COLO829 (cell line): ENCODE measurements around the gene WSCD2.

Experiments used
- DNase-seq: peaks from one replicate; pipeline ENCODE4 v3.0.0; 2012; ENCODE audit warnings: low spot score

WSCD2 gene

DNA sequence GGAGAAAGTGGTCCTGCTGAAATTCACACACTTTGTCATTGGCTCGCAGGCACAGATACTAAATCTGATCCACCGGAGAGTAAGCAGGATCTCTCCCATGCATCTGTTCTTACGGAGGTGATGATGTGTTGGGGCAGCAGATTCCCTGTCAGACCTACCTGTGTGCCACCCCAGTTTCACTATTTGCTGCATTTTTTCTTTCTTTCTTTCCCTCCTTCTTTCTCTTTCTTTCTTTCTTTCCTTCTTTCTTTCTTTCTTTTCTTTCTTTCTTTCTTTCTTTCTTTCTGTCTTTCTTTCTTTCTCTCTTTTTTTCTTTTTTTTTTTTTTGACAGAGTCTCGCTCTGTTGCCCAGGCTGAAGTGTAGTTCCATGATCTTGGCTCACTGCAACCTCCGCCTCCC, 37.4 kb downstream of the WSCD2 start:
- DNase-seq: no peak

GRCh38 chr12:108167974-108168373, 38.9 kb downstream of the WSCD2 start:
- no peak for DNase-seq

GRCh38 chr12:108169708-108170107, 40.6 kb downstream of the WSCD2 start:
- no peak for DNase-seq

- no peak for DNase-seq
Measured at GRCh38 chr12:108170164-108170563, 41.1 kb downstream of the WSCD2 start.

GRCh38 chr12:108172033-108172432, 42.9 kb downstream of the WSCD2 start:
- DNase-seq: no peak

- DNase-seq: no peak
Measured at GRCh38 chr12:108173160-108173559, 44.1 kb downstream of the WSCD2 start.

- DNase-seq: no peak
Measured at GRCh38 chr12:108173892-108174291, 44.8 kb downstream of the WSCD2 start.

DNA sequence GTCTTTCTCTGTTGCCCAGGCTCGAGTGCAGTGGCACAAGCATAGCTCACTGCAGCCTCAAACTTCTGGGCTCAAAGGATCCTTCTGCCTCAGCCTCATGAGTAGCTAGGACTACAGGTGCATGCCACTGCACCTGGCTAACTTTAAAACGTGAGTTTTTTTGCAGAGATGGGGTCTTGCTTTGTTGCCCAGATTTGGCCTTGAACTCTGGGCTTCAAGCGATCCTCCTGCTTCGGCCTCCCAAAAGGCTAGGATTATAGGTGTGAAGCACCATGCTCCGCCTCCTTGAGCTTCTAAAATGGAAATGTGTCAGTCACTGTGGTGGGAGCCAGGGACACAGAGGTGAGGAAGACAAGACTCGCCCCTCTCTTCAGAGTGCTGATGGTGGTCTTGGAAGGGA, 45.6 kb downstream of the WSCD2 start:
- no peak for DNase-seq

GRCh38 chr12:108175310-108175709, 46.2 kb downstream of the WSCD2 start:
- DNase-seq: no peak

DNA sequence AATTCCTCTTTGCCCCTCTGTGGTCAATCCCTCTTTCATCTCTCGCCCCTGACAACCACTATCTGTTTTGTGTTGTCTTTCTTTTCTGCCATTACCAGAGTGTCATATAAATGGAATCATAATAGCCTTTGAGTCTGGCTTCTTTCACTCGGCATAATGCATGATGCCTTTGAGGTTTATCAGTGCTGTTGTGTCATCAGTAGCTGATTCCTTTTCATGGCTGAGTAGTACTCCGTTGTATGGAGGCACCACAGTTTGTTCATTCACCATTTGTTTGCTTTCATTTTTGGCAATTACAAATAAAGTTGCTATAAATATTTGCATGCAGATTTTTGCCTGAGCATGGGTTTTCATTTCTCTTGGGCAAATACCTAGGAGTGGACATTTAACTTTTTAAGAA, 47.2 kb downstream of the WSCD2 start:
- no peak for DNase-seq

- no peak for DNase-seq
Measured at GRCh38 chr12:108177131-108177530, 48.0 kb downstream of the WSCD2 start.

- DNase-seq: no peak
Measured at GRCh38 chr12:108179305-108179704, 50.2 kb downstream of the WSCD2 start.

- DNase-seq: no peak
Measured at GRCh38 chr12:108180255-108181094, 51.4 kb downstream of the WSCD2 start.

DNA sequence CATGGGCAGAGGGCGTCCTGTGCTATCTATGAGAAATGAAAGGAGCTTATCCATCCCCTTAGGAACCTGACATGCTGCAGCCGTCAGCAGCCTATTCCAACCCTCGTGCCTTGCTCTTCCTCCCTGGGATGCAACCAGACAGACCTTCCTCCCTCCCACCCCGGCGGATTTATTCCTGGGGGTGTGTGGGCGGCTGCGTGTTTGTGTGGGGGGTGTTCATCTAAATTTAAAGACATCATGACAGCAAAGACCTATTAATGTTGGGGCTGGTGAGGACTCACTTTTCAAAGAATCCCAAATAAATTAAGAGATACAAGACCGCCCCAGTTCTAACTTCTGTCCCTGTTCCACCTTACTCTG, 52.0 kb downstream of the WSCD2 start:
- no peak for DNase-seq

GRCh38 chr12:108182096-108182495, 53.0 kb downstream of the WSCD2 start:
- DNase-seq: no peak

- no peak for DNase-seq
Measured at GRCh38 chr12:108185002-108185401, 55.9 kb downstream of the WSCD2 start.

GRCh38 chr12:108187831-108188230, 58.7 kb downstream of the WSCD2 start:
- DNase-seq: no peak

DNA sequence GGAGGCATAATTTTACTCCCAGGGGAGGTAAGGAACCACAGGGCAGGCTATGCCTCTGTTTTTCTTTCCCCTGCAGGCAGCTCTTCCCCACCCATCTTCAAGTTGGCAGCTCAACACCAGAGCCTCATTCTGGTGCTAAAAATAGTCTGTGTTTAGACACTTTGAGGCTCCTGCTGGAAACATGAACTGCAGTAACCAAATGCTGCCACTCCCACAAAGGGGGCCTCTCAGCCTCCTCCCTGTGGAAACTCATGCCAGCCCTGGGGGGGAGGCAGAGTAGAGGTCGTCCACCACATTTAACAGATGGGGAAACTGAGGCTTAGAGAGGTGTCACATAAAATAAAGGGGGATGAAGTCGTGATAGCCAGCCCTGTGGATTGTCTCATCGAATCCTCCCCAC, 61.4 kb downstream of the WSCD2 start:
- no peak for DNase-seq

DNA sequence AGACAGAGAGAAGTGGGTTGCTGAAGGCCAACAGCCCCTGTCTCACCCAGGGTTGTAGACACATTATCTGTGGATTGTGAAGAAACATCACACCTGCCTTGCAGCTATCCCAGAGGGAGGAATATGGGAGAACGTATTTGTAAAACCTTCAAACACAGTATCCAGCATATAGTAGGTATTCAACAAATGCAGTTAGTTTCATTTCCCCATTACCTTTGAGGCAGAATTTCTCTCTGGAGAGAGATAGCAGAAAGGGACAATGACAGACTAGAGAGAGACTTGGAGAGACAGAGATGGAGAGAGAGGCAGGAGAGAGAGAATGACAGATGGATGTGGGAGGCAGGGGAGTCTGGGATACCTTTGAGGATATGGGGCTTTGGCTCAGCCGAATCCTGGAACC, 62.0 kb downstream of the WSCD2 start:
- no peak for DNase-seq

GRCh38 chr12:108191938-108192337, 62.9 kb downstream of the WSCD2 start:
- no peak for DNase-seq

GRCh38 chr12:108193493-108193892, 64.4 kb downstream of the WSCD2 start:
- DNase-seq: no peak

DNA sequence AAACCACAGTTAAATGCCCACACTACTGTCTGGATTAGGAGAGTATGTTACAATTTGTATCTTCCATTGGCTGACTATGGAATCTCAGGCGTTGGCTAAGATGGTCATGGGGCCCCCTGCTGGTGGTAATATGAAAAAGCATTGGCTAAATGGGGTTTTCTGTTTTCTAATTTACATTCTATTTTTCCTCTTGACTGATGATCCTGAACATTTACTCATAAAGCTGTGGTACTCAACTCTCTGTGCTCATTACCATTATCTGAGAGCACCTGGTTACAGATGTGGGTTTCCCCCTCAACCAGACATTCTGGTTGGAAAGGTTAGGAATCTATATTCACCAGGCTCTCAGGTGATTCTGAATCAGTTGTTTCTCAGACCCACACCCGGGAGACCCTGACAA, 64.8 kb downstream of the WSCD2 start:
- peak; percentile 61 for DNase-seq

DNA sequence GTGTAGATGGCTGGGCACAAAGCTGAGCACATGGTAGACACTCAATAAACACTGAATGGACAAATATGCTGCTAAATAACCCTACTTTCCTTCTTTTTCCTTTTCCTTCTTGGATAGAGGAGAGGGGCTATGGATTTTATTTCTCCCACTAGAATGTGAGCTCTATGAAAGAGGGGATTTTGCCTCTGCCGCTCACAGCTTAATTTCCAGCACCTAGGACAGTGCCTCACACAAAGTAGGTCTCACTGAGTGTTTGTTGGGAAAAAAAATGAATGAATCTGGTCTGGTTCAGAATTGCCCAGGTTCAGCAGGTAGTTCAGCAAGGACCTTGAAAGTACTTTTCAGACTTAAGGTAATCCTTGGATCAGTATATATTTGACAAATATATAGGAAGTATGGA, 65.5 kb downstream of the WSCD2 start:
- no peak for DNase-seq

- no peak for DNase-seq
Measured at GRCh38 chr12:108196319-108196718, 67.2 kb downstream of the WSCD2 start.
